Peyer's patch (tissue), 4 donors: ENCODE results near the gene EHF.

Experiments used
- CTCF ChIP-seq, 6 experiments: fragments of 450-650 bp in 4 of 6; fragments of 200-600 bp in 2 of 6; sonication (generic) in 1 of 6; IDR thresholded peaks; one replicate each; pipeline ENCODE4 v1.5.1; 2017 to 2019; ENCODE audit warnings: antibody characterized with exemption in 6 of 6, mild to moderate bottlenecking in 3 of 6, moderate library complexity in 1 of 6
- POLR2A ChIP-seq, 2 donors: fragments of 450-650 bp; IDR thresholded peaks; one replicate each; pipeline ENCODE4 v1.5.1; 2017; ENCODE audit warnings: antibody characterized with exemption in 2 of 2, mild to moderate bottlenecking in 2 of 2, moderate library complexity in 2 of 2

GRCh38 chr11:34669458-34669857 is 48.6 kb downstream of the EHF start:
- TF ChIP-seq POLR2A (IDR thresholded peaks at IDR 0.05) (no peak), CTCF (IDR thresholded peaks at IDR 0.05) (no peak)
